Adrenal gland (tissue), 12 donors: ENCODE measurements around the gene FMNL3. TPM values are rescaled to one million over a fixed set of nuclear protein-coding genes. Genes with fewer than 3 reads are reported as not detected.
A peak's percentile ranks its signal among the peaks of the same experiment; 100 is the strongest.

Source experiments
- DNase-seq, 7 donors: peaks; one replicate each; pipeline ENCODE4 v3.0.0-alpha.2; 2019 to 2020
- H3K27ac ChIP-seq, 5 donors: fragments of 200-600 bp; sonication (generic) in 4 of 5; 1 replicate in 3 of 5; 2 replicates in 2 of 5; pipeline versions ENCODE4 v1.5.1 to v1.8.0; 2016 to 2020; ENCODE audit warnings: mild to moderate bottlenecking in 1 of 5
- H3K27me3 ChIP-seq: fragments of 200-600 bp; 2 replicates; pipeline ENCODE4 v1.8.0; 2021
- H3K36me3 ChIP-seq, 2 donors: fragments of 200-600 bp; replicated peaks in 1 of 2; 1 replicate in 1 of 2; 2 replicates in 1 of 2; pipeline versions ENCODE4 v1.5.1 to v1.8.0; 2018 to 2022
- H3K4me1 ChIP-seq, 2 donors: fragments of 200-600 bp; replicated peaks in 1 of 2; 1 replicate in 1 of 2; 2 replicates in 1 of 2; pipeline versions ENCODE4 v1.5.1 to v1.8.0; 2018 to 2021
- H3K4me3 ChIP-seq, 4 donors: fragments of 200-600 bp; sonication (generic) in 3 of 4; one replicate each; pipeline ENCODE4 v1.5.1; 2016 to 2018
- H3K9me3 ChIP-seq, 3 donors: fragments of 200-600 bp; sonication (generic) in 1 of 3; replicated peaks in 1 of 3; 1 replicate in 2 of 3; 2 replicates in 1 of 3; pipeline versions ENCODE4 v1.5.1 to v1.8.0; 2016 to 2021
- CTCF ChIP-seq, 6 experiments: fragments of 450-650 bp in 4 of 6; fragments of 200-600 bp in 2 of 6; sonication (generic) in 1 of 6; IDR thresholded peaks; 1 replicate in 5 of 6; 2 replicates in 1 of 6; pipeline versions ENCODE4 v1.5.1 to v1.8.0; 2016 to 2021; ENCODE audit warnings: antibody characterized with exemption in 6 of 6, mild to moderate bottlenecking in 2 of 6, moderate library complexity in 1 of 6
- POLR2A ChIP-seq, 2 donors: fragments of 450-650 bp; IDR thresholded peaks; one replicate each; pipeline ENCODE4 v1.6.1; 2017; ENCODE audit warnings: antibody characterized with exemption in 2 of 2, mild to moderate bottlenecking in 2 of 2, moderate library complexity in 1 of 2
- WGBS, 4 donors: extraction: QIAGEN DNeasy Blood & Tissue Kit in 2 of 4; methylation state at CpG; one replicate each; pipeline versions ENCODE4 v1.1.5 to v1.1.7; 2013 to 2017; 5-methylcytosine and 5-hydroxymethylcytosine counted together
- intact Hi-C, 2 donors: fragments of 100-400 bp; cut with DNase I; formaldehyde crosslinking; loops; one replicate each; pipeline versions ENCODE4 v1.14.1 to v1.15.0; 2022 to 2023
- polyA plus RNA-seq, 3 donors: library from polyadenylated mRNA; stranded (reverse); fragments of 200-250 nt in 2 of 3; fragments of 350-450 nt in 1 of 3; fragmentation: Illumina TruSeq in 1 of 3; extraction: RNeasy Lipid Tissue Mini Kit (QIAGEN cat#74804) in 1 of 3; gene quantifications; one replicate each; pipeline ENCODE4 v1.2.3, GENCODE V29; 2013 to 2014
- total RNA-seq, 9 donors: library from RNA; depleted of rRNA in 4 of 9; stranded (reverse); fragments of >200 nt in 4 of 9; fragments of 120-200 nt in 1 of 9; fragmentation: NEBNext Ultra II Directional in 1 of 9; extraction: Animal tissue kit (Norgen Biotek cat#: 25700) in 1 of 9; gene quantifications; one replicate each; pipeline versions ENCODE4 v1.1.0 to v1.2.4, GENCODE V29; 2013 to 2023
- donor health status: healthy with polysubstance abuse.
- donor health status: Bipolar disorder and iron deficiency.
- donor health status: DM: yes; HTN: yes; CAD: no.
- donor health status: DM: no; HTN: no; CAD: no.
- donor health status: DM: no; HTN: no; CAD: no.
- donor health status: DM: yes; HTN: yes; CAD: no.

The FMNL3 gene
- total and polyA plus RNA-seq, 12 donors, result 4.7 to 24.1 (median 15.0) TPM

GRCh38 chr12:49666176-49666575 lies 41.0 kb downstream of the FMNL3 start:
- no peak overlapping the region for H3K27ac ChIP-seq
- intact Hi-C loops, result no loop called here
- H3K4me1 ChIP-seq, result peaks cover 13 to 62% of the 10 kb centered on the region in 2 donors
- WGBS, 4 donors, result 88 to 95% (median 93%) methylated on average over 4 of the region's 4 CpGs
- H3K27me3 ChIP-seq, result no peaks in the 10 kb centered on the region
- no peaks in the 10 kb centered on the region for H3K36me3 ChIP-seq
- DNase-seq, result no peak
- TF ChIP-seq CTCF (IDR thresholded peaks at IDR 0.05) (no peak), POLR2A (IDR thresholded peaks at IDR 0.05) (no peak)
- H3K9me3 ChIP-seq, result no peaks in the 10 kb centered on the region
- H3K4me3 ChIP-seq, result no peak overlapping the region

GRCh38 chr12:49665384-49665783 lies 41.8 kb downstream of the FMNL3 start:
- H3K4me3 ChIP-seq, result no peak overlapping the region
- no peak for TF ChIP-seq CTCF (IDR thresholded peaks at IDR 0.05)
- TF ChIP-seq POLR2A (IDR thresholded peaks at IDR 0.05), result no peak
- 65 to 74% (median 71%) methylated on average over 2 of the region's 2 CpGs for WGBS, 4 donors
- peaks cover 13 to 57% of the 10 kb centered on the region in 2 donors for H3K4me1 ChIP-seq
- H3K27me3 ChIP-seq, result no peaks in the 10 kb centered on the region
- intact Hi-C loops, result no loop called here
- no peaks in the 10 kb centered on the region for H3K9me3 ChIP-seq
- H3K36me3 ChIP-seq, result no peaks in the 10 kb centered on the region
- no peak for DNase-seq
- peak overlapping the region in 2 of 5 donors; percentile 7 to 85 for H3K27ac ChIP-seq

- intact Hi-C loops, result no loop called here
- WGBS, 4 donors, result 71 to 86% (median 79%) methylated on average over 4 of the region's 4 CpGs
- TF ChIP-seq POLR2A (IDR thresholded peaks at IDR 0.05), result no peak
- no peak for TF ChIP-seq CTCF (IDR thresholded peaks at IDR 0.05)
- Histone ChIP-seq H3K27ac (peak overlapping the region in 2 of 5 donors; percentile 85 to 95), H3K27me3 (no peaks in the 10 kb centered on the region), H3K4me1 (peaks cover 13 to 51% of the 10 kb centered on the region in 2 donors), H3K9me3 (no peaks in the 10 kb centered on the region), H3K36me3 (no peaks in the 10 kb centered on the region), H3K4me3 (no peak overlapping the region)
- DNase-seq, result no peak
Observed at GRCh38 chr12:49664591-49665239, 42.5 kb downstream of the FMNL3 start.

- no peaks in the 10 kb centered on the region for H3K9me3 ChIP-seq
- H3K36me3 ChIP-seq, result no peaks in the 10 kb centered on the region
- peak overlapping the region in 4 of 5 donors; percentile 45 to 95 (median 66) for H3K27ac ChIP-seq
- H3K27me3 ChIP-seq, result no peaks in the 10 kb centered on the region
- no peak for DNase-seq
- WGBS, 4 donors, result 91 to 98% (median 94%) methylated on average over 4 of the region's 4 CpGs
- H3K4me3 ChIP-seq, result no peak overlapping the region
- intact Hi-C loops, result no loop called here
- TF ChIP-seq CTCF (IDR thresholded peaks at IDR 0.05), result no peak
- no peak for TF ChIP-seq POLR2A (IDR thresholded peaks at IDR 0.05)
- H3K4me1 ChIP-seq, result peaks cover 13 to 51% of the 10 kb centered on the region in 2 donors
Observed at GRCh38 chr12:49664167-49664566, 43.0 kb downstream of the FMNL3 start.
